SK-N-SH (cell line): ENCODE data around the gene LEKR1.

ENCODE experiments used
- CHD2 ChIP-seq: fragments of 150-350 bp; IDR thresholded peaks from 2 replicates; pipeline ENCODE4 v1.6.1; 2018; ENCODE audit warnings: low read length; ENCODE audit not compliant: partially characterized antibody
- CTCF ChIP-seq: fragments of 200-600 bp; sonication (generic); IDR thresholded peaks from 2 replicates; pipeline ENCODE4 v1.6.1; 2017; ENCODE audit warnings: antibody characterized with exemption, mild to moderate bottlenecking, moderate library complexity
- GATA2 ChIP-seq: sonication (generic); formaldehyde crosslinking; IDR thresholded peaks from 2 replicates; pipeline ENCODE4 v1.5.0; 2020; ENCODE audit warnings: mild to moderate bottlenecking, missing genetic modification reagents
- JUND ChIP-seq: IDR thresholded peaks from 2 replicates; pipeline ENCODE4 v1.4.0; 2012
- MAX ChIP-seq: IDR thresholded peaks from 2 replicates; pipeline ENCODE4 v1.4.0; 2012; ENCODE audit warnings: low read depth
- MEF2A ChIP-seq: IDR thresholded peaks from 2 replicates; pipeline ENCODE4 v1.4.0; 2012; ENCODE audit warnings: low read depth, borderline replicate concordance
- POLR2AphosphoS5 ChIP-seq: IDR thresholded peaks from 2 replicates; pipeline ENCODE4 v1.6.1; 2012; ENCODE audit warnings: low read depth, low read length
- RAD21 ChIP-seq: IDR thresholded peaks from 2 replicates; pipeline ENCODE4 v1.6.1; 2012; ENCODE audit warnings: mild to moderate bottlenecking, low read length
- RCOR1 ChIP-seq: fragments of 150-350 bp; IDR thresholded peaks from 2 replicates; pipeline ENCODE4 v1.6.1; 2017; ENCODE audit warnings: antibody characterized with exemption, low read length
- REST ChIP-seq: IDR thresholded peaks from 2 replicates; pipeline ENCODE4 v1.6.1; 2012; ENCODE audit warnings: mild to moderate bottlenecking, low read depth, low read length, moderate library complexity
- SIN3A ChIP-seq: IDR thresholded peaks from 2 replicates; pipeline ENCODE4 v1.6.1; 2012; ENCODE audit warnings: low read depth, mild to moderate bottlenecking, low read length, moderate library complexity, borderline replicate concordance
- TAF1 ChIP-seq: IDR thresholded peaks from 2 replicates; pipeline ENCODE4 v1.6.1; 2012; ENCODE audit warnings: low read depth, mild to moderate bottlenecking, low read length, moderate library complexity, borderline replicate concordance

- TF ChIP-seq CTCF (no peak), JUND (no peak), GATA2 (CRISPR knock-in tag) (no peak), POLR2AphosphoS5 (no peak), CHD2 (no peak), TAF1 (no peak), SIN3A (no peak), REST (no peak), RAD21 (no peak), MAX (no peak), RCOR1 (no peak), MEF2A (no peak)
Observed at GRCh38 chr3:156867920-156868319, 41.8 kb downstream of the LEKR1 start.
